ENCODE measurements around the gene GABARAPL2.
"Not testable (repeated sequence)": the region's sequence is repeated elsewhere in the genome, so short reads cannot be mapped to it uniquely, and the experiment has no call there.

GABARAPL2 gene

GRCh38 chr16:75566040-75566757, at the start of gene GABARAPL2:
Gene GABARAPL2, plus strand, starts transcription at chr16:75566379. Its CDS starts 108 bp downstream, at chr16:75566487.
- DNase-seq (ENCODE audit: low spot score): peak; percentile 87

GRCh38 chr16:75519175-75519574, 47.0 kb upstream of the GABARAPL2 start:
- no peak for DNase-seq (ENCODE audit: low spot score)

GRCh38 chr16:75526032-75526790, 40.0 kb upstream of the GABARAPL2 start:
- no peak for DNase-seq (ENCODE audit: low spot score)

- no peak for DNase-seq (ENCODE audit: low spot score)
These were observed 38.3 kb upstream of the GABARAPL2 start for GRCh38 chr16:75527825-75528299.

- no peak for DNase-seq (ENCODE audit: low spot score)
These were observed 36.9 kb upstream of the GABARAPL2 start for GRCh38 chr16:75529056-75529905.

GRCh38 chr16:75529959-75530358, 36.2 kb upstream of the GABARAPL2 start:
- DNase-seq (ENCODE audit: low spot score): no peak

GRCh38 chr16:75532142-75532765, 33.9 kb upstream of the GABARAPL2 start:
- DNase-seq (ENCODE audit: low spot score): no peak

- DNase-seq (ENCODE audit: low spot score): no peak
These were observed 33.4 kb upstream of the GABARAPL2 start for GRCh38 chr16:75532791-75533190.

- DNase-seq (ENCODE audit: low spot score): no peak
These were observed 31.5 kb upstream of the GABARAPL2 start for GRCh38 chr16:75534560-75535205.

- no peak for DNase-seq (ENCODE audit: low spot score)
These were observed 30.9 kb upstream of the GABARAPL2 start for GRCh38 chr16:75535211-75535843.

GRCh38 chr16:75535901-75536300, 30.3 kb upstream of the GABARAPL2 start, which contains the start of gene CHST5:
Gene CHST5, minus strand, starts transcription at chr16:75536108. Its CDS starts 5,724 bp downstream, at chr16:75530384.
- DNase-seq (ENCODE audit: low spot score): no peak

- DNase-seq (ENCODE audit: low spot score): no peak
These were observed 28.4 kb upstream of the GABARAPL2 start for GRCh38 chr16:75537776-75538175.

GRCh38 chr16:75538882-75539565, 27.2 kb upstream of the GABARAPL2 start:
- DNase-seq (ENCODE audit: low spot score): not testable (repeated sequence)

GRCh38 chr16:75541236-75541635, 24.9 kb upstream of the GABARAPL2 start:
- no peak for DNase-seq (ENCODE audit: low spot score)

- not testable (repeated sequence) for DNase-seq (ENCODE audit: low spot score)
These were observed 23.7 kb upstream of the GABARAPL2 start for GRCh38 chr16:75542462-75542861.

- not testable (repeated sequence) for DNase-seq (ENCODE audit: low spot score)
These were observed 20.3 kb upstream of the GABARAPL2 start for GRCh38 chr16:75545879-75546278.

GRCh38 chr16:75546293-75546692, 19.9 kb upstream of the GABARAPL2 start:
- no peak for DNase-seq (ENCODE audit: low spot score)

- DNase-seq (ENCODE audit: low spot score): not testable (repeated sequence)
These were observed 17.7 kb upstream of the GABARAPL2 start for GRCh38 chr16:75548456-75548855.

GRCh38 chr16:75550211-75550662, 15.9 kb upstream of the GABARAPL2 start:
- DNase-seq (ENCODE audit: low spot score): peak; percentile 25

GRCh38 chr16:75552951-75553350, 13.2 kb upstream of the GABARAPL2 start:
- no peak for DNase-seq (ENCODE audit: low spot score)

Data from CD4-positive, alpha-beta T cell treated with Interleukin-6 at 100 ng/mL for 8 hours (primary cell).